ENCODE measurements around the gene ADA. TPM values are rescaled to one million over a fixed set of nuclear protein-coding genes. Genes with fewer than 3 reads are reported as not detected.
"Not testable (repeated sequence)": the region's sequence is repeated elsewhere in the genome, so short reads cannot be mapped to it uniquely, and the experiment has no call there.

The ADA gene
- total RNA-seq, 2 donors from 2014 or later = 6.3 to 16.7 TPM

DNA sequence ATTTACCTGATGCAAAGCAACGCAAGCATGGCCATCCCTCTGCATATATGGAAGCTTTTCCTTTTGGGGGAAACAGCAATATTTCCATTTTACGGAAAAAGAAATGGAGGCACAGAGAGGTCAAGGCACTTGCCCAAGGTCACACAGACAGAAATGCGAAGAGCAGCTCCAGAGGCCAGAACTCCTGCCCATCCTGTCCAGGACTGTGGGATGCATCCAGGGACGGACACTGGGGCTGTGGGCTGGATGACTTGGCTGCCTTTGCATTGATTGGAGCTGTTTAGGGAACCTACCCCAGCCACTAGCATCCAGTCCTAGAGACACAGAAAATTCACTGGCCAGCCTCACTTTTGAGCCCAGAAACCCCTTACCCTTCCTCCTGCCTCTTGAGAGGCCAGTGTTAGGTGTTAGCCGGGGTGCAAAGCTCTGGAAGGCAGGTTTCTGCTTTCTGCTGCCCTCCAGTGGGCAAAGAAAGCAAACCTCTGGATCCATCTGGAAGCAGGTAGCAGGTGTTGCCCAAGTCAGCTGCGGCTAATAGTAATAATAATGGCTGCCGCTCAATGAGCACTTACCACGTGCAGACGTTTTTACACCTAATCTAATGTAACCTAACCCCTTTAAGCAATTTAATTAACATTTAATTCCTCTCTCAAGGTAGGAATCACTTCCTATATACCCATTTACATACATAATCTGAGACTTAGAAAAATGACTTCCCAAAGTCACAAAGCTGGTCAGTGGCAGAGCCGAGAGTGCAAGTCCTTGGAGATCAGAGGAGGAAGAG is 32.0 kb upstream of the ADA start:
- Histone ChIP-seq H3K27me3 (no peaks in the 10 kb centered on the region), H3K4me3 (no peak overlapping the region), H3K4me1 (peaks cover 0 to 13% of the 10 kb centered on the region in 2 donors), H3K36me3 (no peaks in the 10 kb centered on the region), H3K9me3 (no peaks in the 10 kb centered on the region), H3K27ac (no peak overlapping the region)
- TF ChIP-seq, protein P1, sequence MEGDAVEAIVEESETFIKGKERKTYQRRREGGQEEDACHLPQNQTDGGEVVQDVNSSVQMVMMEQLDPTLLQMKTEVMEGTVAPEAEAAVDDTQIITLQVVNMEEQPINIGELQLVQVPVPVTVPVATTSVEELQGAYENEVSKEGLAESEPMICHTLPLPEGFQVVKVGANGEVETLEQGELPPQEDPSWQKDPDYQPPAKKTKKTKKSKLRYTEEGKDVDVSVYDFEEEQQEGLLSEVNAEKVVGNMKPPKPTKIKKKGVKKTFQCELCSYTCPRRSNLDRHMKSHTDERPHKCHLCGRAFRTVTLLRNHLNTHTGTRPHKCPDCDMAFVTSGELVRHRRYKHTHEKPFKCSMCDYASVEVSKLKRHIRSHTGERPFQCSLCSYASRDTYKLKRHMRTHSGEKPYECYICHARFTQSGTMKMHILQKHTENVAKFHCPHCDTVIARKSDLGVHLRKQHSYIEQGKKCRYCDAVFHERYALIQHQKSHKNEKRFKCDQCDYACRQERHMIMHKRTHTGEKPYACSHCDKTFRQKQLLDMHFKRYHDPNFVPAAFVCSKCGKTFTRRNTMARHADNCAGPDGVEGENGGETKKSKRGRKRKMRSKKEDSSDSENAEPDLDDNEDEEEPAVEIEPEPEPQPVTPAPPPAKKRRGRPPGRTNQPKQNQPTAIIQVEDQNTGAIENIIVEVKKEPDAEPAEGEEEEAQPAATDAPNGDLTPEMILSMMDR (IDR thresholded peaks at IDR 0.05) = peak in 1 of 2 donors; percentile 65
- DNase-seq (ENCODE audit: low spot score) = no peak

DNA sequence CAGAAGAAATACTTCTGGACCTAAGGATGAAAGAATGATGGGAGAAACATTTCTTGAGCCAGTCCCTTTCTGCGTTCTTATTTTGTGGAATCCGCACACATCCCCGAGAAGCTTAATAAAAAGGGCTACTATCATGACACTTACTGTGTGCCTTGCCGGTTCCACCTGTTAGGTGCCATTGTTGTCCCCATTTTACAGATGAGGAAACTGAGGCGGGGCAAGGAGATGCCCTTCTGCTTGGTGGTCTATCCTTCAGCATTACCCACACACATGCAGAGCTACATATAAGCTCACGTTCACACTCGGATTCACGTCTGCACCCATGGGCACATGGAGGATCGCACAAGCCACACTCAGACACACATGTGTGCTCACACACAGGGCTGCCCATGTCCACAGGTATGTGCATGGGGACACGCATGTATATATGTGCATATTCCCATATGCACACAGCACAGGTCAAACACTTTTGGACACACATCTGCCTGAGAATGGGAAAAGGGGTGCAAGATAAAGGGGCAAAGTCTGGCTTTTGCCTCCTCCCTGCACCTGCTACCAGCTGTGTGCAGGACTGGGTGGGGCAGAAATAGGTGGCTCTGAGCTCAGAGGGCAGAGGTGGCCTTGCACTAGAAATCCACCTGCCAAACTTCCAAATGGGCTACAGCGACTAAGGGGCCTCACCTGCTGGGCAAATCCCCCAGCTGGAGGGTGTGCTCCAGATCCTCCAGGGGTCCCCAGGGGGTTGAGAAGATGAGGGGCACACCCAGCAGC is 30.5 kb upstream of the ADA start:
- Histone ChIP-seq H3K9me3 (no peaks in the 10 kb centered on the region), H3K27ac (no peak overlapping the region), H3K4me3 (no peak overlapping the region), H3K27me3 (no peaks in the 10 kb centered on the region), H3K36me3 (no peaks in the 10 kb centered on the region), H3K4me1 (peaks cover 0 to 13% of the 10 kb centered on the region in 2 donors)
- TF ChIP-seq, protein P1 (IDR thresholded peaks at IDR 0.05) = no peak
- no peak for DNase-seq (ENCODE audit: low spot score)

DNA sequence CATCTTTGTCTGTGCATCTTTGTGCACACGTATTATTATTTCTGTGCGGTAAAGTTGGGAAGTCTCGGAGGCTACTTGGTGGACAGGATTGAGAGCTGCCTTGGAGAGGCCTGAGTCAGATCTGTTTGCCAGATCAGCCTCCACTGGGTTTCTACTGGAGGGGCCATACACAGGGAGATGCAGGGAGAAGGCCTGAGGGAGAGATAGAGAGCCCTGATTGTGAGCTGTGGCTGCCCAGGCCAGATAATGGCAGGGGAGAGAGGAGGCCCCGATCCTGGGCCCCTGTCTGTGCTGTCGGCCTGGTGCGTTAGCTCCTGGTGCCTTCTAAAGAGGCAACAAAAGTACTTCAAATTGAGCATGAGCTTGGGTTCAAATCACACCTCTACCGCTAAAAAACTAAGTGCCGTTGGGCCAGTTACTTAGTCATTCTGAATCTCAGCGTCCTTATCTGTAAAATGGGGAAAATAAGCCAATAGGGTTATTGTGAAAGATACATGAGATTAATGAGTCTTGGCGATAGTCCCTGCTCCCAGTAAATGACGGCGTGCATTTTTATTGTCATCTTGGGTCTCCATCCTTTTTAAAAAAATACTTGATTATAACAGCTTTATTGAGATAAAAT is 27.6 kb upstream of the ADA start:
- no peak overlapping the region for H3K27ac ChIP-seq
- no peak for DNase-seq (ENCODE audit: low spot score)
- H3K4me3 ChIP-seq = no peak overlapping the region
- H3K27me3 ChIP-seq = no peaks in the 10 kb centered on the region
- no peaks in the 10 kb centered on the region for H3K36me3 ChIP-seq
- no peaks in the 10 kb centered on the region for H3K4me1 ChIP-seq
- TF ChIP-seq, protein P1 (IDR thresholded peaks at IDR 0.05) = no peak
- H3K9me3 ChIP-seq = no peaks in the 10 kb centered on the region

DNA sequence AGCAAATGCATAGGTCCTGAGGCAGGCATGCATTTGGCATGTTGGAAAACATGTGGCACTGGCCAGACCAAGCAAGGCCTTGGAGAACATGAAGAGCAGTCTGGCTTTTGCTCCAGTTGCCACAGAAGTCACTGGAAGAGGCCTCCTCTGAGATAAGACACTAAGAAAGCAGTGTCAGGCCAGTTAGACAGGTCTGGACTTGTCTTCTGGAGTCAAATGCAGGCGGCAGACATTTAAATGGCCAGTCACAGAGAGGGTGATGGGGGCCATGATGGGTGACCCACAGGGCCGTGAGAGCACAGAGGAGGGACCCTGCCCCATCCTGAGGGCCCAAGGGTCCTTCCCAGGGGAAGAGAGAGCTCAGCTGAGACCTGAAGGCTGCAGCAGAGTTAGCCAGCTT is 26.7 kb upstream of the ADA start:
- no peaks in the 10 kb centered on the region for H3K27me3 ChIP-seq
- no peaks in the 10 kb centered on the region for H3K36me3 ChIP-seq
- H3K4me3 ChIP-seq = no peak overlapping the region
- no peaks in the 10 kb centered on the region for H3K4me1 ChIP-seq
- H3K27ac ChIP-seq = no peak overlapping the region
- TF ChIP-seq, protein P1 (IDR thresholded peaks at IDR 0.05) = no peak
- no peaks in the 10 kb centered on the region for H3K9me3 ChIP-seq
- DNase-seq (ENCODE audit: low spot score) = no peak

DNA sequence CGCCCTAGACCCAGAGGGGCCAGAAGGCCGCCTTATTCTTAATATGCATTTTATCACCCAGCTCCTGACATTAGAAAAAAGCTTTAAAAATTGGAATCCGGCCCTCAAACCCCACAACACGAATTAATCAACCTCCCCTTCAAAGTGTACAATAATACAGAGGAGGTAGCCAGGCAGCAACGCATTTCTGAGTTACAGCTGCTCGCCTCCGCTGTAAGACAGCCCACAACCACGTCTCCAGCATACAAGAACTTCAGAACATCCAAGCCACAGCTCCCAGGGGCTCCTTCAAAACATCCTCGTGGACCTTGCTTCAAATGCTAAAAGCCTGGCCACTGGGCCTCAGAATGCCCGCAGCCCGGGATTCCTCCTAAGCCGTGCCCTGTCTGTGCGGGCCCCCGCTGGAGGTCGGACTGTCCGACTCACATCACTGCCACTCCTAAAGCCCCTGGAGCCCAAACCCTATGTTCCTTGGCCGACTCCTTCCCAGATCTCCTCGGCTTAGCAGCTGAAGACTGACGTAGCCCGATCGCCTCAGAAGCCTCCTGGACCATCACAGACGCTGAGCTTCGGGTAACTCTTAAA is 20.9 kb upstream of the ADA start:
- not testable (repeated sequence) for H3K36me3 ChIP-seq; H3K4me1 ChIP-seq; DNase-seq (ENCODE audit: low spot score); H3K27me3 ChIP-seq; H3K9me3 ChIP-seq; H3K4me3 ChIP-seq; H3K27ac ChIP-seq

DNA sequence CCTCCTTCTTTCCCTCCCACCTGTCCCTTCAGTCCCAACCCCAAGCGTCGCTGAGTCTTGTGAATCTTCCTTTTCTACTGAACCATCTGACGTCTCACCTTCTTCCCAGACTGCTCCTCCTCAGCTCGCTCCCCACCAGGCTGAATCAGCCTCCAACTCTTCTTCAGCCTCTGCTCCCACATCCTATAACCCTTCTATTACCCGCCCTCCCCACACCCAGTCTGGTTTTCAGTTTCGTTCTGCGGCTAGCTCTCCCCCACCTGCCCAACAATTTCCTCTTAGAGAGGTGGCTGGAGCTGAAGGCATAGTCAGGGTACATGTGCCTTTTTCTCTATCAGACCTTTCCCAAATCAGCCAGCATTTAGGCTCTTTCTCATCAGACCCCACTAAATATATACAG is 20.0 kb upstream of the ADA start:
- not testable (repeated sequence) for DNase-seq (ENCODE audit: low spot score); H3K9me3 ChIP-seq; H3K27ac ChIP-seq; H3K4me3 ChIP-seq; H3K4me1 ChIP-seq; H3K36me3 ChIP-seq; H3K27me3 ChIP-seq

DNA sequence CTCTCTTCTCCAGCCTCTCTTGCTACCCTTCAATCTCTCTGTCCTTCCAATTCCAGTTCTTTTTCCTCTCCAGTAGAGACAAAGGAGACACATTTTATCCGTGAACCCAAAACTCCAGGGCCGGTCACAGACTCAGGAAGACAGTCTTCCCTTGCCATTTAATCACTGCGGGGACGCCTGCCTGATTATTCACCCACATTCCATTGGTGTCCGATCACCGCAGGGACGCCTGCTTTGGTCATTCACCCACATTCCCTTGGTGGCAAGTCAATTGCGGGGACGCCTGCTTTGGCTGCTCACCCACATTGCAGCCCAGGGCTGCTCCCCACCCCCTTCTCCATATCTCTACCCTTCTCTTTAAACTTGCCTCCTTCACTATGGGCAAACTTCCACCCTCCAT is 19.4 kb upstream of the ADA start:
- H3K36me3 ChIP-seq; H3K27me3 ChIP-seq; H3K4me3 ChIP-seq; DNase-seq (ENCODE audit: low spot score); H3K9me3 ChIP-seq; H3K4me1 ChIP-seq; H3K27ac ChIP-seq: not testable (repeated sequence)
